Posterior vena cava (tissue), 2 donors: ENCODE results near the gene KRTAP5-9. TPM values are rescaled to one million over a fixed set of nuclear protein-coding genes. Genes with fewer than 3 reads are reported as not detected.
"Not testable (repeated sequence)": the region's sequence is repeated elsewhere in the genome, so short reads cannot be mapped to it uniquely, and the experiment has no call there.

Source experiments
- DNase-seq: peaks from one replicate; pipeline ENCODE4 v3.0.0-alpha.2; 2020; ENCODE audit warnings: low spot score
- intact Hi-C, 2 donors: fragments of 100-400 bp; cut with DNase I; formaldehyde crosslinking; loops; one replicate each; pipeline versions ENCODE4 v1.14.1 to v1.14.2; 2022 to 2023
- total RNA-seq, 2 donors: library from RNA; stranded (reverse); fragmentation: NEBNext Ultra II Directional; extraction: Animal tissue kit (Norgen Biotek cat#: 25700); gene quantifications; one replicate each; pipeline ENCODE4 v1.2.1, GENCODE V29; 2021
- donor health status: DM: yes; HTN: yes; CAD: no.
- donor health status: DM: yes; HTN: yes; CAD: no.

The KRTAP5-9 gene
- total RNA-seq, 2 donors from 2014 or later: 0.19 to 0.37 TPM

GRCh38 chr11:71554996-71555395 lies 6.8 kb downstream of the KRTAP5-9 start:
- DNase-seq: peak; percentile 50
- intact Hi-C loops: no loop called here

GRCh38 chr11:71555508-71555907 lies 7.3 kb downstream of the KRTAP5-9 start:
- intact Hi-C loops: no loop called here
- DNase-seq: peak; percentile 62

- intact Hi-C loops: no loop called here
- DNase-seq: no peak
Observed at GRCh38 chr11:71556018-71556417, 7.8 kb downstream of the KRTAP5-9 start.

GRCh38 chr11:71557257-71557656 lies 9.0 kb downstream of the KRTAP5-9 start:
- intact Hi-C loops: no loop called here

GRCh38 chr11:71558996-71559395 lies 10.8 kb downstream of the KRTAP5-9 start:
- no peak for DNase-seq
- intact Hi-C loops: no loop called here

More at GRCh38 chr11:71557257-71557656, 9.0 kb downstream of the KRTAP5-9 start:
- no peak for DNase-seq

- no peak for DNase-seq
- intact Hi-C loops: no loop called here
Observed at GRCh38 chr11:71562120-71562519, 13.9 kb downstream of the KRTAP5-9 start.

GRCh38 chr11:71563406-71563805 lies 15.2 kb downstream of the KRTAP5-9 start:
- intact Hi-C loops: no loop called here
- peak; percentile 38 for DNase-seq

GRCh38 chr11:71564430-71564829 lies 16.2 kb downstream of the KRTAP5-9 start:
- DNase-seq: no peak
- intact Hi-C loops: no loop called here

GRCh38 chr11:71565263-71565662 lies 17.0 kb downstream of the KRTAP5-9 start, which contains the start of gene KRTAP5-10:
Gene KRTAP5-10, plus strand, starts transcription at chr11:71565563. Its CDS starts 25 bp downstream, at chr11:71565588.
- intact Hi-C loops: no loop called here
- peak; percentile 34 for DNase-seq

- DNase-seq: peak; percentile 74
- intact Hi-C loops: no loop called here
Observed at GRCh38 chr11:71566081-71566620, 17.9 kb downstream of the KRTAP5-9 start.

- intact Hi-C loops: not testable (repeated sequence)
- DNase-seq: peak; percentile 30
Observed at GRCh38 chr11:71566626-71567599, 18.7 kb downstream of the KRTAP5-9 start.

- DNase-seq, intact Hi-C loops: not testable (repeated sequence)
Observed at GRCh38 chr11:71567633-71568032, 19.4 kb downstream of the KRTAP5-9 start.

- intact Hi-C loops: no loop called here
- DNase-seq: peak; percentile 62
Observed at GRCh38 chr11:71568704-71569349, 20.6 kb downstream of the KRTAP5-9 start.

GRCh38 chr11:71571101-71571850 lies 23.1 kb downstream of the KRTAP5-9 start:
- peak; percentile 76 for DNase-seq
- intact Hi-C loops: loop anchor here in 1 of 2 donors (5.0 kb wide), 1 partner anchor 639 kb away; no protein-coding TSS in a partner anchor

- DNase-seq: no peak
- intact Hi-C loops: loop anchor here in 1 of 2 donors (5.0 kb wide), 1 partner anchor 641 kb away; no protein-coding TSS in a partner anchor
Observed at GRCh38 chr11:71572811-71573210, 24.6 kb downstream of the KRTAP5-9 start.

- DNase-seq: no peak
- intact Hi-C loops: loop anchor here in 1 of 2 donors (5.0 kb wide), 1 partner anchor 642 kb away; no protein-coding TSS in a partner anchor
Observed at GRCh38 chr11:71574418-71574817, 26.2 kb downstream of the KRTAP5-9 start.

GRCh38 chr11:71575723-71576424 lies 27.7 kb downstream of the KRTAP5-9 start:
- DNase-seq: no peak
- intact Hi-C loops: no loop called here

- intact Hi-C loops: not testable (repeated sequence)
- peak; percentile 73 for DNase-seq
Observed at GRCh38 chr11:71576688-71577465, 28.7 kb downstream of the KRTAP5-9 start.
